Neural cell (in vitro differentiated cells): ENCODE results near the gene ASPDH. TPM values are rescaled to one million over a fixed set of nuclear protein-coding genes. Genes with fewer than 3 reads are reported as not detected.

Experiments
- H2AFZ ChIP-seq: fragments of 200-600, 300-800 bp; sonication (generic), shearing (Covaris generic); 2 replicates; pipeline ENCODE4 v1.6.0; 2014; ENCODE audit warnings: low read depth, mild to moderate bottlenecking, antibody characterized with exemption, low read length, moderate library complexity
- H3F3A ChIP-seq: fragments of 200-600 bp; shearing (Covaris generic); 2 replicates; pipeline ENCODE4 v1.6.1; 2016; ENCODE audit warnings: mild to moderate bottlenecking, moderate library complexity, mixed read lengths, antibody characterized with exemption, low read length; ENCODE audit not compliant: insufficient read depth, poor library complexity, severe bottlenecking
- H3K27ac ChIP-seq: fragments of 200-600, 300-800 bp; sonication (generic), shearing (Covaris generic); 2 replicates; pipeline ENCODE4 v1.5.1; 2014; ENCODE audit warnings: mild to moderate bottlenecking, low read length, moderate library complexity
- H3K27me3 ChIP-seq: fragments of 300-800, 200-600 bp; sonication (generic), shearing (Covaris generic); 2 replicates; pipeline ENCODE4 v1.6.0; 2014; ENCODE audit warnings: mild to moderate bottlenecking, low read depth, low read length, moderate library complexity; ENCODE audit not compliant: insufficient read depth
- H3K36me3 ChIP-seq: fragments of 300-800, 200-600 bp; sonication (generic), shearing (Covaris generic); 2 replicates; pipeline ENCODE4 v1.5.1; 2014; ENCODE audit warnings: mild to moderate bottlenecking, antibody characterized with exemption, low read length, moderate library complexity; ENCODE audit not compliant: insufficient read depth
- H3K4me2 ChIP-seq: fragments of 300-800, 200-600 bp; sonication (generic), shearing (Covaris generic); 2 replicates; pipeline ENCODE4 v1.6.0; 2014; ENCODE audit warnings: mild to moderate bottlenecking, low read length
- H3K4me3 ChIP-seq: fragments of 300-800, 200-600 bp; sonication (generic), shearing (Covaris generic); 2 replicates; pipeline ENCODE4 v1.5.1; 2014; ENCODE audit warnings: mild to moderate bottlenecking, low read length, moderate library complexity
- H3K79me2 ChIP-seq: fragments of 200-600 bp; shearing (Covaris generic); replicated peaks from 2 replicates; pipeline ENCODE4 v1.6.0; 2014; ENCODE audit warnings: mild to moderate bottlenecking, low read length, moderate library complexity; ENCODE audit not compliant: insufficient read depth
- H3K9ac ChIP-seq: fragments of 300-800, 200-600 bp; sonication (generic), shearing (Covaris generic); 2 replicates; pipeline ENCODE4 v1.6.1; 2016; ENCODE audit warnings: mild to moderate bottlenecking, low read length, mixed read lengths
- H3K9me2 ChIP-seq: fragments of 200-600 bp; shearing (Covaris generic); 2 replicates; pipeline ENCODE4 v1.6.1; 2016; ENCODE audit warnings: mild to moderate bottlenecking, low read length, mixed read lengths; ENCODE audit not compliant: insufficient read depth
- H3K9me3 ChIP-seq: fragments of 200-600, 300-800 bp; sonication (generic), shearing (Covaris generic); 2 replicates; pipeline ENCODE4 v1.6.1; 2016; ENCODE audit warnings: mild to moderate bottlenecking, mixed run types, low read length, moderate library complexity, mixed read lengths
- H4K20me1 ChIP-seq: fragments of 200-600 bp; shearing (Covaris generic); 2 replicates; pipeline ENCODE4 v1.6.1; 2016; ENCODE audit warnings: mild to moderate bottlenecking, mixed run types; ENCODE audit not compliant: insufficient read depth
- CTCF ChIP-seq: fragments of 450-650 bp; IDR thresholded peaks from 2 replicates; pipeline ENCODE4 v1.5.1; 2014; ENCODE audit warnings: antibody characterized with exemption, mild to moderate bottlenecking, moderate library complexity; ENCODE audit not compliant: poor library complexity, severe bottlenecking
- EP300 ChIP-seq: fragments of 450-650 bp; conservative IDR thresholded peaks from 2 replicates; pipeline ENCODE4 v1.6.1; 2014; ENCODE audit warnings: antibody characterized with exemption, mild to moderate bottlenecking, moderate library complexity; ENCODE audit not compliant: poor library complexity, severe bottlenecking
- EZH2 ChIP-seq: fragments of 200-600, 300-800 bp; shearing (Covaris generic), sonication (generic); IDR thresholded peaks from 2 replicates; pipeline ENCODE4 v1.6.1; 2014; ENCODE audit warnings: antibody characterized with exemption, low read length, borderline replicate concordance, mild to moderate bottlenecking; ENCODE audit not compliant: insufficient read depth, poor library complexity, severe bottlenecking
- MXI1 ChIP-seq: fragments of 450-650 bp; conservative IDR thresholded peaks from 2 replicates; pipeline ENCODE4 v1.6.1; 2014; ENCODE audit warnings: antibody characterized with exemption, mild to moderate bottlenecking; ENCODE audit not compliant: poor library complexity, severe bottlenecking
- POLR2AphosphoS5 ChIP-seq: IDR thresholded peaks from 2 replicates; pipeline ENCODE4 v1.6.1; 2012
- RAD21 ChIP-seq: fragments of 450-650 bp; conservative IDR thresholded peaks from 2 replicates; pipeline ENCODE4 v1.6.1; 2014; ENCODE audit warnings: antibody characterized with exemption, mild to moderate bottlenecking, moderate library complexity
- REST ChIP-seq: IDR thresholded peaks from 2 replicates; pipeline ENCODE4 v1.6.1; 2012; ENCODE audit warnings: borderline replicate concordance
- SMC3 ChIP-seq: fragments of 450-650 bp; conservative IDR thresholded peaks from 2 replicates; pipeline ENCODE4 v1.6.1; 2014; ENCODE audit warnings: antibody characterized with exemption, mild to moderate bottlenecking, moderate library complexity; ENCODE audit not compliant: poor library complexity
- TAF1 ChIP-seq: IDR thresholded peaks from 2 replicates; pipeline ENCODE4 v1.6.1; 2012; ENCODE audit warnings: low read depth
- polyA minus RNA-seq: library from RNA; depleted of rRNA, polyadenylated mRNA; stranded (reverse); fragments of >200 nt; gene quantifications from 2 replicates; pipeline ENCODE4 v1.2.3, GENCODE V29; 2014
- polyA plus RNA-seq: library from polyadenylated mRNA; depleted of rRNA; stranded (reverse); fragments of >200 nt; gene quantifications from 2 replicates; pipeline ENCODE4 v1.2.3, GENCODE V29; 2014

The ASPDH gene
- polyA plus RNA-seq (0.98 TPM in 1 of 2 replicates, not detected in the other), polyA minus RNA-seq (not detected in 2 replicates)

DNA sequence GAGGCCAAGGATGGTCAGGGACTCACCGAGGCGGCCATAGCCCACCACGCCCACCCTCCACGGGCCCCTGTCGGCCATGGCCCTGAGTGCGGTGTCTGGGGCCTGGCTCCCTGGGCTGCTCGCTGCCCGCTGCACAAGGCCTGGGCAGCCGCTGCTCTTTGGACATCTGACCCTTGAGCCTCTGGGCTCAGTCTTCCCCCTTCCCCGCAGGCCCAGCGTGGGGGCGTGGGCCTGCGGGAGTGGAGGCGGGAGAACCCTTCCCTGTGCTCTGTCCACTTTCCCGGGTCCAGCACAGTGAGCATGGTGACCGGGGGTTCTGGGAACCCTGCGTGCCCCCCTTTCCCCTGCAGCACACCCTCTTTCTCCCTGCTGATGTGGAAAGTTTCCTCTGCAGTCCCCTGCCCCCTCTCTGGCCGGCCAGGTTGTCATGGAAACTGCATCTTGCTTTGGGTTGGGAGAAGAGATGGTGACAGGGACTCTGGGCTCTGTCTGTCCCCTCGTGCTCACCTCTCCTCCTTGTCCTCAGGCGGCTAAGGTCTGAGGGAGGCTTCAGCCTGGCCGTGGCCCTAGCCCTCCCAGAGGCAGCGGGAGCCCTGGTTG is at the start of gene ASPDH:
TSS of gene ASPDH (minus strand) at position 168 of the 600 bp plus-strand sequence. CDS start at position 78, 90 bp downstream.
- no peaks in the 10 kb centered on the region for H3K9me2 ChIP-seq
- H3K27ac ChIP-seq, result peak within 1 kb of the TSS; percentile 100
- H3K4me2 ChIP-seq, result no peak within 1 kb of the TSS
- H3F3A ChIP-seq, result no peaks in the 10 kb centered on the region
- peak within 1 kb of the TSS; percentile 47 for H3K4me3 ChIP-seq
- TF ChIP-seq POLR2AphosphoS5 (peak; percentile 6), TAF1 (no peak)
- peaks cover 4% of the 10 kb centered on the region for H3K9me3 ChIP-seq
- no peak within 1 kb of the TSS for H2AFZ ChIP-seq
- H4K20me1 ChIP-seq, result no peaks in the 10 kb centered on the region
- H3K27me3 ChIP-seq, result no peaks in the 10 kb centered on the region
- H3K9ac ChIP-seq, result peak within 1 kb of the TSS; percentile 35
- H3K79me2 ChIP-seq, result no peaks in the 10 kb centered on the region
- peaks cover 7% of the 10 kb centered on the region for H3K36me3 ChIP-seq

DNA sequence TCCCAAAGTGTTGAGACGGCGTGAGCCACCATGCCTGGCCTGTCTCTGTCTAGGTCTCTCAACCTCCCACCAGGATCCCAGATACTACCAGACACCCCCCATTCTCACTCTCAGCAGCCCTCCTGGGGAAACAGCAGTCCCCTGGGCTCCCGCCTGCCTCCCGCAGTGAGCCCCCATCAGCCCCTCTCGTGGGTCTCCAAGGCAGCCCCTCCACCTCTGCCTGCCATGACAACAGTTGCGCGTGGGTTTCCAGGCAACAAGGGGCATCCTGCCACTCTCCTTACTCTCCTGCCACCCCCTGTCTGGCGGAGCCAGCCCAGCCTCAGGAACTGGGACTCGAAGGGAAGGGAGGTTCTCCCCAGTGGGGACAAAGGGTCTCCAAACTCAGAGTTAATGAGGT is 49.3 kb upstream of the ASPDH start:
- peaks cover 76% of the 10 kb centered on the region for H3K79me2 ChIP-seq
- H3K36me3 ChIP-seq, result peaks cover 4% of the 10 kb centered on the region
- H2AFZ ChIP-seq, result no peak overlapping the region
- peak overlapping the region; percentile 87 for H3K4me3 ChIP-seq
- no peaks in the 10 kb centered on the region for H3K27me3 ChIP-seq
- H3K27ac ChIP-seq, result no peak overlapping the region
- H3K4me2 ChIP-seq, result no peak overlapping the region
- no peaks in the 10 kb centered on the region for H3K9me3 ChIP-seq
- H3K9ac ChIP-seq, result no peak overlapping the region
- no peaks in the 10 kb centered on the region for H3K9me2 ChIP-seq
- peaks cover 35% of the 10 kb centered on the region for H4K20me1 ChIP-seq
- H3F3A ChIP-seq, result no peaks in the 10 kb centered on the region
- TF ChIP-seq RAD21 (no peak), EP300 (no peak), POLR2AphosphoS5 (no peak), MXI1 (no peak), REST (no peak), SMC3 (no peak), EZH2 (no peak), CTCF (no peak), TAF1 (no peak)
